Measurements from ENCODE around the gene CLCNKA.

DNA sequence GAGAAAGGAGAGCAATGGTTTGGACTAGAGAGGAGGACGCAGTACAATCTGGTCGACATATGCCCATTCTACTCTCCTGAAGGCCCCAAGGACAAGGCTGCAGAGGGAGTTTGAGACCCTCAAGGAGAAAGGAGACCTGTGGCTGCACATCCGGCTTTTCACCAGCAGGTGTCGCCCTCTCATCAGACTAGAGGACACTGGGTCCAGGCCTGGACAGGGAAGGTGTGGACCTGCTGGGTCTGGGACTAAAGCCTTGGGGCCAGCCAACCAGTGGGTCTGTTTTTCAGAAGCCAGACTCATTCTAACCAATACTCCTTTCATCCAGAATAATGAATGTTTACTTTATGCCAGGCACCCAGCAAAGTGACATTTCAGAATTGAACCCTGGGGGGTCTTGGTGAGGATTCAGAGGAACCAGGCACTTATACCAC lies 12.8 kb upstream of the CLCNKA start:
- TF ChIP-seq EP300 (IDR thresholded peaks at IDR 0.05; ENCODE audit: borderline replicate concordance) (no peak), FOXM1 (IDR thresholded peaks at IDR 0.05; ENCODE audit: borderline replicate concordance, low read depth) (no peak), TAF1 (IDR thresholded peaks at IDR 0.05; ENCODE audit: low read depth) (no peak), TEAD4 (IDR thresholded peaks at IDR 0.05) (no peak)
- TF ChIP-seq, protein P1, sequence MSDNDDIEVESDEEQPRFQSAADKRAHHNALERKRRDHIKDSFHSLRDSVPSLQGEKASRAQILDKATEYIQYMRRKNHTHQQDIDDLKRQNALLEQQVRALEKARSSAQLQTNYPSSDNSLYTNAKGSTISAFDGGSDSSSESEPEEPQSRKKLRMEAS (IDR thresholded peaks at IDR 0.05): no peak
- TF ChIP-seq, protein P2, sequence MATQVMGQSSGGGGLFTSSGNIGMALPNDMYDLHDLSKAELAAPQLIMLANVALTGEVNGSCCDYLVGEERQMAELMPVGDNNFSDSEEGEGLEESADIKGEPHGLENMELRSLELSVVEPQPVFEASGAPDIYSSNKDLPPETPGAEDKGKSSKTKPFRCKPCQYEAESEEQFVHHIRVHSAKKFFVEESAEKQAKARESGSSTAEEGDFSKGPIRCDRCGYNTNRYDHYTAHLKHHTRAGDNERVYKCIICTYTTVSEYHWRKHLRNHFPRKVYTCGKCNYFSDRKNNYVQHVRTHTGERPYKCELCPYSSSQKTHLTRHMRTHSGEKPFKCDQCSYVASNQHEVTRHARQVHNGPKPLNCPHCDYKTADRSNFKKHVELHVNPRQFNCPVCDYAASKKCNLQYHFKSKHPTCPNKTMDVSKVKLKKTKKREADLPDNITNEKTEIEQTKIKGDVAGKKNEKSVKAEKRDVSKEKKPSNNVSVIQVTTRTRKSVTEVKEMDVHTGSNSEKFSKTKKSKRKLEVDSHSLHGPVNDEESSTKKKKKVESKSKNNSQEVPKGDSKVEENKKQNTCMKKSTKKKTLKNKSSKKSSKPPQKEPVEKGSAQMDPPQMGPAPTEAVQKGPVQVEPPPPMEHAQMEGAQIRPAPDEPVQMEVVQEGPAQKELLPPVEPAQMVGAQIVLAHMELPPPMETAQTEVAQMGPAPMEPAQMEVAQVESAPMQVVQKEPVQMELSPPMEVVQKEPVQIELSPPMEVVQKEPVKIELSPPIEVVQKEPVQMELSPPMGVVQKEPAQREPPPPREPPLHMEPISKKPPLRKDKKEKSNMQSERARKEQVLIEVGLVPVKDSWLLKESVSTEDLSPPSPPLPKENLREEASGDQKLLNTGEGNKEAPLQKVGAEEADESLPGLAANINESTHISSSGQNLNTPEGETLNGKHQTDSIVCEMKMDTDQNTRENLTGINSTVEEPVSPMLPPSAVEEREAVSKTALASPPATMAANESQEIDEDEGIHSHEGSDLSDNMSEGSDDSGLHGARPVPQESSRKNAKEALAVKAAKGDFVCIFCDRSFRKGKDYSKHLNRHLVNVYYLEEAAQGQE (IDR thresholded peaks at IDR 0.05; ENCODE audit: low read depth): no peak
- TF ChIP-seq, protein P3, sequence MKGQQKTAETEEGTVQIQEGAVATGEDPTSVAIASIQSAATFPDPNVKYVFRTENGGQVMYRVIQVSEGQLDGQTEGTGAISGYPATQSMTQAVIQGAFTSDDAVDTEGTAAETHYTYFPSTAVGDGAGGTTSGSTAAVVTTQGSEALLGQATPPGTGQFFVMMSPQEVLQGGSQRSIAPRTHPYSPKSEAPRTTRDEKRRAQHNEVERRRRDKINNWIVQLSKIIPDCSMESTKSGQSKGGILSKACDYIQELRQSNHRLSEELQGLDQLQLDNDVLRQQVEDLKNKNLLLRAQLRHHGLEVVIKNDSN (IDR thresholded peaks at IDR 0.05): no peak
